PC-9 (cell line): ENCODE measurements around the gene PRKX. TPM values are rescaled to one million over a fixed set of nuclear protein-coding genes. Genes with fewer than 3 reads are reported as not detected.

Source experiments
- BruUV-seq: library from RNA; stranded (reverse); fragments of 400-500 nt; replicated peaks from 2 replicates; lab custom pipeline; 2021; lab: Mats Ljungman, UMichigan
- CTCF ChIA-PET: fragments of 300-600 bp; sonication (Branson Sonifier 250); formaldehyde crosslinking; loops from one replicate; lab custom pipeline; 2022; ENCODE audit warnings: antibody characterized with exemption; lab: Charles Lee
- POLR2A ChIA-PET: fragments of 300-600 bp; sonication (Branson Sonifier 250); formaldehyde crosslinking; loops from one replicate; lab custom pipeline; 2022; ENCODE audit warnings: antibody characterized with exemption; ENCODE audit not compliant: unreplicated experiment; lab: Charles Lee
- DNase-seq, 2 experiments: peaks; one replicate each; pipeline versions ENCODE4 v3.0.0 to v3.0.0-alpha.2; 2015 to 2022; ENCODE audit warnings: mixed read lengths in 1 of 2
- H2AFZ ChIP-seq: fragments of 200-600 bp; sonication (generic); 2 replicates; pipeline ENCODE4 v1.8.1; 2017; ENCODE audit warnings: antibody characterized with exemption
- H3F3A ChIP-seq: fragments of 200-600 bp; sonication (generic); 2 replicates; pipeline ENCODE4 v1.8.1; 2017; ENCODE audit warnings: antibody characterized with exemption, mild to moderate bottlenecking, low read depth; ENCODE audit not compliant: insufficient read depth
- H3K27ac ChIP-seq: fragments of 200-600 bp; sonication (generic); 2 replicates; pipeline ENCODE4 v1.6.1; 2016; ENCODE audit warnings: mixed run types
- H3K27me3 ChIP-seq: fragments of 200-600 bp; sonication (generic); 2 replicates; pipeline ENCODE4 v1.6.1; 2016; ENCODE audit warnings: low read depth, mixed run types; ENCODE audit not compliant: insufficient read depth
- H3K36me3 ChIP-seq: fragments of 200-600 bp; sonication (generic); 2 replicates; pipeline ENCODE4 v1.6.1; 2016; ENCODE audit warnings: low read depth, mixed run types
- H3K4me1 ChIP-seq: fragments of 200-600 bp; sonication (generic); replicated peaks from 2 replicates; pipeline ENCODE4 v1.6.1; 2016; ENCODE audit warnings: mixed run types; ENCODE audit not compliant: insufficient read depth
- H3K4me2 ChIP-seq: fragments of 200-600 bp; sonication (generic); 2 replicates; pipeline ENCODE4 v1.6.1; 2017; ENCODE audit warnings: mixed run types
- H3K4me3 ChIP-seq: fragments of 200-600 bp; sonication (generic); 2 replicates; pipeline ENCODE4 v1.6.1; 2016; ENCODE audit warnings: mixed run types
- H3K79me2 ChIP-seq: fragments of 200-600 bp; sonication (generic); 2 replicates; pipeline ENCODE4 v1.6.1; 2017; ENCODE audit warnings: low read depth, mixed run types
- H3K9me2 ChIP-seq: fragments of 200-600 bp; sonication (generic); 2 replicates; pipeline ENCODE4 v1.8.1; 2017; ENCODE audit warnings: mild to moderate bottlenecking; ENCODE audit not compliant: insufficient read depth
- H3K9me3 ChIP-seq: fragments of 200-600 bp; sonication (generic); 2 replicates; pipeline ENCODE4 v1.8.1; 2016; ENCODE audit warnings: low read depth; ENCODE audit not compliant: insufficient read depth
- H4K20me1 ChIP-seq: fragments of 200-600 bp; sonication (generic); 2 replicates; pipeline ENCODE4 v1.8.1; 2017; ENCODE audit not compliant: insufficient read depth
- CTCF ChIP-seq: fragments of 200-600 bp; sonication (generic); conservative IDR thresholded peaks from 2 replicates; pipeline ENCODE4 v1.6.1; 2017; ENCODE audit warnings: mixed run types, antibody characterized with exemption, mild to moderate bottlenecking, moderate library complexity
- EZH2 ChIP-seq: fragments of 200-600 bp; sonication (generic); IDR thresholded peaks from 2 replicates; pipeline ENCODE4 v1.8.0; 2017; ENCODE audit warnings: antibody characterized with exemption, low read depth
- intact Hi-C: fragments of 100-400 bp; cut with micrococcal nuclease; formaldehyde crosslinking; loops from one replicate; pipeline ENCODE4 v1.10.0; 2022; ENCODE audit not compliant: unreplicated experiment
- total RNA-seq: library from RNA; stranded (reverse); gene quantifications from 2 replicates; pipeline ENCODE4 v1.2.3, GENCODE V29; 2021

PRKX gene
- total RNA-seq, 1 experiment from 2014 or later: 31.5 TPM

- Histone ChIP-seq H3F3A (no peaks in the 10 kb centered on the region), H3K9me2 (no peaks in the 10 kb centered on the region), H3K9me3 (no peaks in the 10 kb centered on the region), H3K79me2 (no peaks in the 10 kb centered on the region), H3K27me3 (no peaks in the 10 kb centered on the region), H3K36me3 (no peaks in the 10 kb centered on the region), H3K4me3 (no peak overlapping the region), H4K20me1 (no peaks in the 10 kb centered on the region), H3K4me2 (no peak overlapping the region), H3K4me1 (no peaks in the 10 kb centered on the region), H3K27ac (no peak overlapping the region), H2AFZ (no peak overlapping the region)
- intact Hi-C loops: no loop called here
- BruUV-seq: no TSS peak
- POLR2A ChIA-PET: no interaction called here
- CTCF ChIA-PET: no interaction called here
- TF ChIP-seq CTCF (no peak), EZH2 (no peak)
- no peak for DNase-seq
Observed at GRCh38 chrX:3679669-3680068, 33.8 kb downstream of the PRKX start.

DNA sequence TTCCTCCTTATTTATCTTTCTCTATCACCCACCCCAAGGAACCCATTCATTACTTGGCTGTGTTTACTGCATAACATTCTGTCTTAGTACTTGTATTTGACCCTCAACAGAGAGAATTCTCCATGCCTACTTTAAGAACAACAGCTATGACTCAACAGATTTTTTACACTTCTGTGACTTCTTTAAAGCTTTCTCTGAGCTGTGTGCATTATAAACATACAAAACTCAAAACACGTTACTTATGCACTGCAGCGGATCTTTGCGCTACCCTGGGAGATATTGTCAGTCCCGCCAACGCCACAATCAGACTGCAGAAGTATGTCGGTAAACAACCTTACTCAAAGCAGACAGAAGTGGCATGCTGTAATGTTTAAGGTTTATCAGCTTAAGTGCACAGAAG is 35.1 kb downstream of the PRKX start:
- no peaks in the 10 kb centered on the region for H4K20me1 ChIP-seq
- intact Hi-C loops: no loop called here
- H3F3A ChIP-seq: no peaks in the 10 kb centered on the region
- no peak overlapping the region for H3K4me3 ChIP-seq
- TF ChIP-seq EZH2: no peak
- TF ChIP-seq CTCF: no peak
- DNase-seq: no peak
- no peaks in the 10 kb centered on the region for H3K9me2 ChIP-seq
- H2AFZ ChIP-seq: no peak overlapping the region
- H3K4me1 ChIP-seq: no peaks in the 10 kb centered on the region
- no peak overlapping the region for H3K4me2 ChIP-seq
- ChIA-PET POLR2A (no interaction called here), CTCF (no interaction called here)
- H3K27ac ChIP-seq: no peak overlapping the region
- no peaks in the 10 kb centered on the region for H3K79me2 ChIP-seq
- no peaks in the 10 kb centered on the region for H3K27me3 ChIP-seq
- no peaks in the 10 kb centered on the region for H3K9me3 ChIP-seq
- no TSS peak for BruUV-seq
- no peaks in the 10 kb centered on the region for H3K36me3 ChIP-seq

GRCh38 chrX:3674881-3675280 is 38.6 kb downstream of the PRKX start:
- DNase-seq: no peak
- CTCF ChIA-PET: no interaction called here
- Histone ChIP-seq H3K4me3 (no peak overlapping the region), H3K27ac (no peak overlapping the region), H3F3A (no peaks in the 10 kb centered on the region), H3K9me2 (no peaks in the 10 kb centered on the region), H3K36me3 (no peaks in the 10 kb centered on the region), H3K4me2 (no peak overlapping the region), H3K4me1 (no peaks in the 10 kb centered on the region), H3K79me2 (no peaks in the 10 kb centered on the region), H4K20me1 (no peaks in the 10 kb centered on the region), H3K9me3 (no peaks in the 10 kb centered on the region), H2AFZ (no peak overlapping the region), H3K27me3 (no peaks in the 10 kb centered on the region)
- intact Hi-C loops: no loop called here
- TF ChIP-seq EZH2 (no peak), CTCF (no peak)
- no TSS peak for BruUV-seq
- POLR2A ChIA-PET: no interaction called here
